K562 (cell line): Measurements from ENCODE around the gene SOAT1. TPM values are rescaled to one million over a fixed set of nuclear protein-coding genes. Genes with fewer than 3 reads are reported as not detected.

ENCODE experiments used
- ARID3B ChIP-seq: fragments of 250-450 bp; sonication (Bioruptor Pico); IDR thresholded peaks from 2 replicates; pipeline ENCODE4 v1.4.0; 2020; ENCODE audit warnings: borderline replicate concordance
- DACH1 ChIP-seq: fragments of 450-650 bp; IDR thresholded peaks from 2 replicates; pipeline ENCODE4 v1.6.1; 2018; ENCODE audit not compliant: partially characterized antibody
- HBP1 ChIP-seq: fragments of 450-650 bp; formaldehyde crosslinking; IDR thresholded peaks from 2 replicates; pipeline ENCODE4 v1.4.0; 2022; ENCODE audit warnings: missing genetic modification characterization
- HDGF ChIP-seq: fragments of 450-650 bp; IDR thresholded peaks from 2 replicates; pipeline ENCODE4 v1.6.1; 2016
- HMGXB4 ChIP-seq: sonication (generic); formaldehyde crosslinking; IDR thresholded peaks from 2 replicates; pipeline ENCODE4 v1.8.1; 2023; ENCODE audit warnings: mild to moderate bottlenecking, missing genetic modification reagents
- HOXB6 ChIP-seq: fragments of 250-450 bp; sonication (Bioruptor Pico); IDR thresholded peaks from 2 replicates; pipeline ENCODE4 v1.5.1; 2022; ENCODE audit warnings: mild to moderate bottlenecking, borderline replicate concordance
- KLF1 ChIP-seq: fragments of 450-650 bp; IDR thresholded peaks from 2 replicates; pipeline ENCODE4 v1.6.1; 2016; ENCODE audit warnings: missing genetic modification characterization, missing compliant biosample characterization
- MAFK ChIP-seq: IDR thresholded peaks from 2 replicates; pipeline ENCODE4 v1.6.1; 2011; ENCODE audit warnings: low read length, improper control_type of control experiment
- MITF ChIP-seq: IDR thresholded peaks from 2 replicates; pipeline ENCODE4 v1.6.1; 2014; ENCODE audit warnings: antibody characterized with exemption
- NFE2 ChIP-seq: IDR thresholded peaks from 2 replicates; pipeline ENCODE4 v1.6.1; 2014; ENCODE audit warnings: antibody characterized with exemption, low read depth
- PBX2 ChIP-seq, 2 experiments: IDR thresholded peaks in 1 of 2; conservative IDR thresholded peaks in 1 of 2; 2 replicates each; pipeline ENCODE4 v1.6.1; 2016; ENCODE audit warnings: low read depth in 2 of 2, mild to moderate bottlenecking in 1 of 2, missing compliant biosample characterization in 1 of 2, missing genetic modification characterization in 1 of 2, moderate library complexity in 1 of 2
- RBM34 ChIP-seq: fragments of 200-400 bp; formaldehyde crosslinking; IDR thresholded peaks from 2 replicates; pipeline ENCODE4 v1.6.1; 2018; ENCODE audit warnings: low read length, borderline replicate concordance; ENCODE audit not compliant: insufficient read depth
- RHOXF2B ChIP-seq: fragments of 250-450 bp; sonication (Bioruptor Pico); conservative IDR thresholded peaks from 2 replicates; pipeline ENCODE4 v1.5.1; 2021
- SMAD2 ChIP-seq: fragments of 150-350 bp; IDR thresholded peaks from 2 replicates; pipeline ENCODE4 v1.6.1; 2014; ENCODE audit warnings: low read depth, mild to moderate bottlenecking, low read length
- SRSF3 ChIP-seq: fragments of 200-400 bp; formaldehyde crosslinking; IDR thresholded peaks from 2 replicates; pipeline ENCODE4 v1.6.1; 2016; ENCODE audit warnings: mild to moderate bottlenecking, low read length, moderate library complexity; ENCODE audit not compliant: insufficient read depth
- TBL1XR1 ChIP-seq, 2 experiments: IDR thresholded peaks; 2 replicates each; pipeline ENCODE4 v1.6.1; 2012; ENCODE audit warnings: improper control_type of control experiment in 2 of 2, low read length in 2 of 2, mild to moderate bottlenecking in 1 of 2
- ZKSCAN3 ChIP-seq: fragments of 250-450 bp; sonication (Bioruptor Pico); IDR thresholded peaks from 2 replicates; pipeline ENCODE4 v1.4.0; 2020
- ZNF830 ChIP-seq: fragments of 250-450 bp; sonication (Bioruptor Pico); IDR thresholded peaks from 2 replicates; pipeline ENCODE4 v1.5.0; 2021; ENCODE audit warnings: mild to moderate bottlenecking
- polyA plus RNA-seq, 8 experiments: library from polyadenylated mRNA; depleted of rRNA in 4 of 8; stranded (reverse) in 5 of 8; unstranded in 3 of 8; fragments of >200 nt; fragmentation: Nextera tagmentation in 2 of 8; fragmentation: Illumina TruSeq in 1 of 8; extraction: Ambion mirVana in 2 of 8; extraction: Trizol in 1 of 8; gene quantifications; 2 replicates each; pipeline versions ENCODE4 v1.2.1 to v1.2.3, GENCODE V29; 2011 to 2014; ENCODE audit warnings: inconsistent platforms in 1 of 8, missing spikeins in 1 of 8
- total RNA-seq, 7 experiments: library from RNA; depleted of rRNA in 6 of 7; stranded (reverse); fragments of >200 nt in 6 of 7; fragmentation: Illumina TruSeq in 2 of 7; extraction: Trizol in 2 of 7; gene quantifications; 2 replicates each; pipeline versions ENCODE4 v1.2.1 to v1.2.3, GENCODE V29; 2011 to 2021; ENCODE audit warnings: low replicate concordance in 1 of 7

SOAT1 gene
- total and polyA plus RNA-seq, 9 of the 15 experiments (the other 6 are each of a cell fraction or from before 2014, with no cell fraction given) = 5.5 to 29.1 (median 17.3) TPM

- TF ChIP-seq TBL1XR1 (IDR thresholded peaks at IDR 0.05; ENCODE audit: low read length in 2 of 2) = no peak
- TF ChIP-seq MITF = no peak; the same call in 1 of the 2 replicates
- no peak for TF ChIP-seq ARID3B (CRISPR knock-in tag)
- TF ChIP-seq RHOXF2B (CRISPR knock-in tag) = no peak
- no peak for TF ChIP-seq SRSF3
- no peak for TF ChIP-seq SMAD2
- peak; percentile 77; the same call in 1 of the 2 replicates for TF ChIP-seq RBM34
- no peak for TF ChIP-seq PBX2 (CRISPR knock-in tag; IDR thresholded peaks at IDR 0.05; ENCODE audit: low read depth)
- TF ChIP-seq PBX2 (tag; conservative IDR thresholded peaks at IDR 0.05; ENCODE audit: low read depth) = no peak
- TF ChIP-seq ZKSCAN3 = no peak
- TF ChIP-seq HDGF = 0 out of 2 replicates have a peak, but pooled peaks have one; percentile 32
- TF ChIP-seq HOXB6 = no peak
- no peak for TF ChIP-seq HBP1 (CRISPR knock-in tag)
- TF ChIP-seq KLF1 = peak; percentile 72; the same call in 1 of the 2 replicates
- TF ChIP-seq MAFK = no peak
- TF ChIP-seq NFE2 = peak; percentile 60; the same call in 1 of the 2 replicates
- no peak for TF ChIP-seq HMGXB4 (CRISPR knock-in tag)
- no peak for TF ChIP-seq DACH1
- no peak for TF ChIP-seq ZNF830
These were observed at the start of gene SOAT1 (continued) for GRCh38 chr1:179293340-179294327.
